H9 (cell line): Measurements from ENCODE around the gene HIVEP1. TPM values are rescaled to one million over a fixed set of nuclear protein-coding genes. Genes with fewer than 3 reads are reported as not detected.
A peak's percentile ranks its signal among the peaks of the same experiment; 100 is the strongest.

Source experiments
- DNase-seq: peaks from one replicate; pipeline ENCODE4 v3.0.0-alpha.2; 2017
- H2AFZ ChIP-seq: one replicate; pipeline ENCODE4 v1.6.1; 2013; ENCODE audit warnings: mild to moderate bottlenecking, low read length, control low read depth, moderate library complexity
- H2AK5ac ChIP-seq: 2 replicates; pipeline ENCODE4 v1.6.1; 2013; ENCODE audit warnings: low read length, control low read depth, mixed read lengths; ENCODE audit not compliant: insufficient read length
- H2BK120ac ChIP-seq: one replicate; pipeline ENCODE4 v1.6.1; 2013; ENCODE audit warnings: low read depth, mild to moderate bottlenecking, low read length, control low read depth, inconsistent platforms; ENCODE audit not compliant: poor library complexity, severe bottlenecking
- H2BK12ac ChIP-seq: 2 replicates; pipeline ENCODE4 v1.6.1; 2013; ENCODE audit warnings: low read length, control low read depth, mixed read lengths, low read depth; ENCODE audit not compliant: insufficient read length
- H2BK15ac ChIP-seq: 2 replicates; pipeline ENCODE4 v1.6.1; 2013; ENCODE audit warnings: low read depth, low read length, control low read depth
- H2BK20ac ChIP-seq: one replicate; pipeline ENCODE4 v1.6.1; 2013; ENCODE audit warnings: low read depth, mild to moderate bottlenecking, low read length, control low read depth, inconsistent platforms; ENCODE audit not compliant: poor library complexity, severe bottlenecking
- H2BK5ac ChIP-seq: 2 replicates; pipeline ENCODE4 v1.6.1; 2013; ENCODE audit warnings: low read length, control low read depth, mixed read lengths; ENCODE audit not compliant: insufficient read length
- H3K14ac ChIP-seq: 2 replicates; pipeline ENCODE4 v1.6.1; 2013; ENCODE audit warnings: low read length, control low read depth; ENCODE audit not compliant: insufficient read depth
- H3K18ac ChIP-seq: 2 replicates; pipeline ENCODE4 v1.6.1; 2013; ENCODE audit warnings: low read depth, mild to moderate bottlenecking, mixed read lengths, low read length, control low read depth; ENCODE audit not compliant: insufficient read length
- H3K23ac ChIP-seq: 2 replicates; pipeline ENCODE4 v1.6.1; 2013; ENCODE audit warnings: low read length, control low read depth, mixed read lengths, low read depth; ENCODE audit not compliant: insufficient read length
- H3K23me2 ChIP-seq: 2 replicates; pipeline ENCODE4 v1.6.1; 2013; ENCODE audit warnings: low read depth, mild to moderate bottlenecking, mixed read lengths, low read length, control low read depth; ENCODE audit not compliant: insufficient read length, poor library complexity, severe bottlenecking
- H3K27ac ChIP-seq: 2 replicates; pipeline ENCODE4 v1.5.1; 2013; ENCODE audit warnings: low read length, control low read depth, mixed read lengths, low read depth; ENCODE audit not compliant: insufficient read length
- H3K27me3 ChIP-seq: 2 replicates; pipeline ENCODE4 v1.6.1; 2013; ENCODE audit warnings: low read length, control low read depth, inconsistent platforms; ENCODE audit not compliant: insufficient read depth
- H3K4ac ChIP-seq: 2 replicates; pipeline ENCODE4 v1.6.1; 2013; ENCODE audit warnings: low read depth, mild to moderate bottlenecking, control low read depth, inconsistent platforms, low read length, moderate library complexity
- H3K4me1 ChIP-seq: 2 replicates; pipeline ENCODE4 v1.6.1; 2013; ENCODE audit warnings: low read length, control low read depth, inconsistent platforms; ENCODE audit not compliant: insufficient read depth
- H3K4me2 ChIP-seq: 2 replicates; pipeline ENCODE4 v1.6.1; 2013; ENCODE audit warnings: low read length, control low read depth, mixed read lengths; ENCODE audit not compliant: insufficient read length, insufficient read depth
- H3K56ac ChIP-seq: 2 replicates; pipeline ENCODE4 v1.6.1; 2013; ENCODE audit warnings: low read depth, mild to moderate bottlenecking, mixed read lengths, low read length, control low read depth; ENCODE audit not compliant: insufficient read length
- H3K79me1 ChIP-seq: 2 replicates; pipeline ENCODE4 v1.6.1; 2013; ENCODE audit warnings: low read depth, mild to moderate bottlenecking, moderate library complexity, low read length, control low read depth, inconsistent platforms; ENCODE audit not compliant: insufficient read depth, poor library complexity, severe bottlenecking
- H3K79me2 ChIP-seq: 2 replicates; pipeline ENCODE4 v1.6.1; 2013; ENCODE audit warnings: low read length, control low read depth, inconsistent platforms; ENCODE audit not compliant: insufficient read depth
- H3K9ac ChIP-seq: 2 replicates; pipeline ENCODE4 v1.6.1; 2013; ENCODE audit warnings: low read length, control low read depth, mixed read lengths; ENCODE audit not compliant: insufficient read length; ENCODE audit errors: extremely low read depth
- H3K9me3 ChIP-seq: one replicate; pipeline ENCODE4 v1.6.1; 2013; ENCODE audit warnings: low read depth, low read length, inconsistent platforms; ENCODE audit not compliant: control insufficient read depth
- H3T11ph ChIP-seq: one replicate; pipeline ENCODE4 v1.6.1; 2013; ENCODE audit warnings: mild to moderate bottlenecking, low read length, control low read depth, inconsistent platforms
- H4K20me1 ChIP-seq: one replicate; pipeline ENCODE4 v1.6.1; 2013; ENCODE audit not compliant: control insufficient read depth, insufficient read length, insufficient read depth
- H4K5ac ChIP-seq: 2 replicates; pipeline ENCODE4 v1.6.1; 2013; ENCODE audit warnings: low read depth, mild to moderate bottlenecking, mixed read lengths, low read length, control low read depth; ENCODE audit not compliant: insufficient read length
- H4K8ac ChIP-seq: replicated peaks from 2 replicates; pipeline ENCODE4 v1.6.1; 2013; ENCODE audit warnings: low read length, control low read depth, mixed read lengths, low read depth; ENCODE audit not compliant: insufficient read length
- H4K91ac ChIP-seq: 2 replicates; pipeline ENCODE4 v1.6.1; 2013; ENCODE audit warnings: low read depth, mild to moderate bottlenecking, moderate library complexity, mixed read lengths, low read length, control low read depth; ENCODE audit not compliant: insufficient read length
- H3K27ac Mint-ChIP-seq, 3 experiments: 2 replicates in 2 of 3; 3 replicates in 1 of 3; pipeline ENCODE4 v1.8.0; 2020 to 2021; ENCODE audit warnings: mixed read lengths in 3 of 3, mild to moderate bottlenecking in 1 of 3, moderate library complexity in 1 of 3
- H3K27me3 Mint-ChIP-seq: 2 replicates; pipeline ENCODE4 v1.8.0; 2021; ENCODE audit warnings: low read depth, mild to moderate bottlenecking, moderate library complexity, mixed read lengths
- H3K36me3 Mint-ChIP-seq, 3 experiments: 2 replicates in 2 of 3; 3 replicates in 1 of 3; pipeline ENCODE4 v1.8.0; 2020 to 2021; ENCODE audit warnings: low read depth in 3 of 3, mixed read lengths in 3 of 3; ENCODE audit not compliant: insufficient read depth in 1 of 3
- H3K4me1 Mint-ChIP-seq, 2 experiments: 2 replicates each; pipeline ENCODE4 v1.8.0; 2020; ENCODE audit warnings: mixed read lengths in 2 of 2
- H3K4me3 Mint-ChIP-seq, 2 experiments: 2 replicates in 1 of 2; 3 replicates in 1 of 2; pipeline ENCODE4 v1.8.0; 2020 to 2021; ENCODE audit warnings: mild to moderate bottlenecking in 2 of 2, mixed read lengths in 2 of 2, moderate library complexity in 1 of 2
- H3K9me3 Mint-ChIP-seq, 2 experiments: 2 replicates in 1 of 2; 3 replicates in 1 of 2; pipeline ENCODE4 v1.8.0; 2020; ENCODE audit warnings: mild to moderate bottlenecking in 2 of 2, mixed read lengths in 2 of 2, moderate library complexity in 1 of 2
- CTCF ChIP-seq: fragments of 200-600 bp; sonication (generic); conservative IDR thresholded peaks from 3 replicates; pipeline ENCODE4 v1.8.0; 2021; ENCODE audit warnings: antibody characterized with exemption, mild to moderate bottlenecking
- WGBS: extraction: QIAGEN DNeasy Blood & Tissue Kit; methylation state at CpG from one replicate; pipeline ENCODE4 v1.1.7; 2013; ENCODE audit warnings: missing lambda C conversion rate, low lambda C conversion rate, mixed read lengths; ENCODE audit not compliant: insufficient read length; ENCODE audit errors: extremely low coverage; 5-methylcytosine and 5-hydroxymethylcytosine counted together
- total RNA-seq: library from RNA; stranded (reverse); gene quantifications from 2 replicates; pipeline ENCODE4 v1.2.1, GENCODE V29; 2021

The HIVEP1 gene
- total RNA-seq, 1 experiment from 2014 or later: 44.2 TPM

GRCh38 chr6:12022481-12022880 lies 10.4 kb downstream of the HIVEP1 start:
- Mint-ChIP-seq H3K36me3 (peaks cover 33 to 65% (median 42%) of the 10 kb centered on the region in 3 experiments), H3K27me3 (no peaks in the 10 kb centered on the region), H3K9me3 (0 out of 5 replicates have a peak, but pooled peaks cover 0 to under 1% of the 10 kb centered on the region in 2 experiments), H3K4me1 (peaks cover 28 to 39% of the 10 kb centered on the region in 2 experiments), H3K27ac (peak overlapping the region in 1 of 3 experiments; percentile 76; a peak in 1 of 7 replicates), H3K4me3 (no peak overlapping the region)
- Histone ChIP-seq H3K4me1 (no peaks in the 10 kb centered on the region; the same call in 1 of the 2 replicates), H3K14ac (no peak overlapping the region), H3K9me3 (no peaks in the 10 kb centered on the region), H3K4ac (no peak overlapping the region), H3T11ph (no peak overlapping the region), H3K23ac (no peak overlapping the region), H3K9ac (no peak overlapping the region), H3K23me2 (no peaks in the 10 kb centered on the region), H3K4me2 (no peak overlapping the region), H4K20me1 (no peaks in the 10 kb centered on the region), H3K27ac (no peak overlapping the region), H3K56ac (no peak overlapping the region), H3K79me2 (peaks cover 14% of the 10 kb centered on the region; the same call in 1 of the 2 replicates), H4K5ac (no peak overlapping the region), H4K91ac (no peak overlapping the region), H4K8ac (no peak overlapping the region), H3K27me3 (no peaks in the 10 kb centered on the region), H2BK12ac (no peak overlapping the region), H2BK5ac (no peak overlapping the region), H2AFZ (no peak overlapping the region), H2BK20ac (no peak overlapping the region), H3K18ac (no peak overlapping the region), H2BK120ac (no peak overlapping the region), H2AK5ac (no peak overlapping the region), H3K79me1 (peaks cover 8% of the 10 kb centered on the region), H2BK15ac (no peak overlapping the region)
- DNase-seq: no peak
- WGBS: no CpG with 5 or more reads among the region's 1 CpG
- TF ChIP-seq CTCF: no peak
